Caco-2 (cell line): Measurements from ENCODE around the gene MYH9. TPM values are rescaled to one million over a fixed set of nuclear protein-coding genes. Genes with fewer than 3 reads are reported as not detected.

Experiments
- BruUV-seq: library from RNA; stranded (reverse); fragments of 400-500 nt; replicated peaks from 2 replicates; lab custom pipeline; 2021; lab: Mats Ljungman, UMichigan
- CTCF ChIA-PET: fragments of 300-600 bp; sonication (Branson Sonifier 250); formaldehyde crosslinking; loops from one replicate; lab custom pipeline; 2022; ENCODE audit warnings: antibody characterized with exemption; lab: Charles Lee
- POLR2A ChIA-PET: fragments of 300-600 bp; sonication (Branson Sonifier 250); formaldehyde crosslinking; loops from one replicate; lab custom pipeline; 2022; ENCODE audit warnings: antibody characterized with exemption; lab: Charles Lee
- DNase-seq, 2 experiments: peaks; one replicate each; pipeline versions ENCODE4 v3.0.0 to v3.0.0-alpha.2; 2020 to 2022
- H3K27me3 ChIP-seq: replicated peaks from 2 replicates; pipeline ENCODE4 v1.6.0; 2011; ENCODE audit warnings: low read length; ENCODE audit not compliant: control insufficient read depth, insufficient read depth
- H3K36me3 ChIP-seq: 2 replicates; pipeline ENCODE4 v1.5.1; 2011; ENCODE audit warnings: low read length; ENCODE audit not compliant: control insufficient read depth, insufficient read depth
- H3K4me1 ChIP-seq: fragments of 250-450 bp; sonication (Bioruptor Pico); 2 replicates; pipeline ENCODE4 v1.5.1; 2020; ENCODE audit warnings: mild to moderate bottlenecking
- H3K4me3 ChIP-seq: 2 replicates; pipeline ENCODE4 v1.5.1; 2011; ENCODE audit warnings: low read depth, mild to moderate bottlenecking, control low read depth, low read length
- H3K9me3 ChIP-seq: fragments of 250-450 bp; sonication (Bioruptor Pico); 2 replicates; pipeline ENCODE4 v1.5.1; 2020; ENCODE audit warnings: mild to moderate bottlenecking, moderate library complexity
- H3K27ac Mint-ChIP-seq: one replicate; pipeline ENCODE4 v1.8.0; 2022; ENCODE audit warnings: mixed read lengths; ENCODE audit not compliant: unreplicated experiment
- H3K27me3 Mint-ChIP-seq: one replicate; pipeline ENCODE4 v1.8.0; 2022; ENCODE audit warnings: mixed read lengths; ENCODE audit not compliant: insufficient read depth, unreplicated experiment
- H3K36me3 Mint-ChIP-seq: one replicate; pipeline ENCODE4 v1.8.0; 2022; ENCODE audit warnings: mild to moderate bottlenecking, mixed read lengths; ENCODE audit not compliant: insufficient read depth, unreplicated experiment
- H3K4me1 Mint-ChIP-seq: one replicate; pipeline ENCODE4 v1.8.0; 2022; ENCODE audit warnings: low read depth, mixed read lengths; ENCODE audit not compliant: unreplicated experiment
- H3K4me3 Mint-ChIP-seq: one replicate; pipeline ENCODE4 v1.8.0; 2022; ENCODE audit warnings: mild to moderate bottlenecking, moderate library complexity, mixed read lengths; ENCODE audit not compliant: unreplicated experiment
- H3K9me3 Mint-ChIP-seq: one replicate; pipeline ENCODE4 v1.8.0; 2022; ENCODE audit warnings: mixed read lengths; ENCODE audit not compliant: unreplicated experiment
- intact Hi-C: fragments of 100-400 bp; cut with micrococcal nuclease; formaldehyde crosslinking; loops from one replicate; pipeline ENCODE4 v1.10.0; 2022; ENCODE audit not compliant: unreplicated experiment
- total RNA-seq: library from RNA; stranded (reverse); gene quantifications from 2 replicates; pipeline ENCODE4 v1.2.3, GENCODE V29; 2022
- TF ChIP-seq, protein P1 (sequence below), 2 experiments: fragments of 200-600 bp in 1 of 2; IDR thresholded peaks; 1 replicate in 1 of 2; 2 replicates in 1 of 2; pipeline versions ENCODE4 v1.5.1 to v1.8.0; 2011 to 2022; ENCODE audit warnings: antibody characterized with exemption in 1 of 2, control low read depth in 1 of 2, inconsistent platforms in 1 of 2, low read depth in 1 of 2, low read length in 1 of 2, mild to moderate bottlenecking in 1 of 2, moderate library complexity in 1 of 2; ENCODE audit not compliant: insufficient read depth in 1 of 2, severe bottlenecking in 1 of 2, unreplicated experiment in 1 of 2

The MYH9 gene
- total RNA-seq, 1 experiment from 2014 or later, result 513 TPM

DNA sequence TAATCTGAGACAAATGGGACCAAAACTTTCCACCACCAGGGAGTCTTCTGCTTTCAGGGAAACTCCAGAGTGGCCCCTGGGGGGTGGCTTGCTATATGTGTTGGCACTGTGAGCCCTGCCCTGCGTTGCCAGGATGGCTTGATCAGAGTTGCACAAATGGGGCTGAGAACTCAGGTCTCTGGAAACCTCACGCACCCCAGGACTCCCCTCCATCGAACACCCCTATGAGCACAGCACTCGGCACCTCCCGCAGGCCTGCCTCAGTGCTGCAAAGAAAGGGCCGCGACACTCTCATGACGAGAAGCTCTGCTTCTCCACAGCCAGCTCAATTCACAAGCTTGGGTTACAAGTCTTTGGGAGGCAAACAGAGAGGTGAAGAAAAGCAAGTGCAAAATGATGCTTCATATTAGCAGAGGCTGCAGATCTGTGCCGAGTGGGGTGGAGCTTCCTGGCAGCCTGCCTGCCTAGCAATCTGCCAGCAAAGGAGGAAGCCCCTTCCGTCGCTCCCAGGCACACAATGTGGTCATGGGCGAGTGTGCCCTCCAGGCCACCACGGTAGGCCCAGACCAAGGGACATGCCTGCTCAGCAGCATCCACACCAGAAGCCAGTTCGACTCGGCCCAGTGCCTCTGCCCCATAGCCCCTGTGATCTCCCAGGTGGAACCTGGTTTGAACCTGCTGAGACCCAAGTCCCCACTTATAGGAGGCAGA, 55.7 kb downstream of the MYH9 start:
- Histone ChIP-seq H3K36me3 (peaks cover 10% of the 10 kb centered on the region), H3K4me3 (no peak overlapping the region), H3K4me1 (peaks cover 75% of the 10 kb centered on the region), H3K9me3 (no peaks in the 10 kb centered on the region), H3K27me3 (no peaks in the 10 kb centered on the region)
- peaks cover 100% of the 10 kb centered on the region for H3K36me3 Mint-ChIP-seq
- BruUV-seq, result TSS peak; percentile 43
- peak overlapping the region; percentile 95 for H3K27ac Mint-ChIP-seq
- ChIA-PET POLR2A (interaction anchor here (0.8 to 1.4 kb wide), 2 partner anchors 37 to 56 kb away, joined by 3 to 5 read pairs; partner anchors contain the start of gene MYH9), CTCF (interaction anchor here (1.0 to 1.5 kb wide), 3 partner anchors 28 to 138 kb away, joined by 3 to 4 read pairs (median 3); no protein-coding TSS in a partner anchor)
- H3K27me3 Mint-ChIP-seq, result no peaks in the 10 kb centered on the region
- no peaks in the 10 kb centered on the region for H3K9me3 Mint-ChIP-seq
- intact Hi-C loops, result no loop called here
- H3K4me3 Mint-ChIP-seq, result peak overlapping the region; percentile 38
- peaks cover 75% of the 10 kb centered on the region for H3K4me1 Mint-ChIP-seq
- DNase-seq, result no peak
- TF ChIP-seq, protein P1, sequence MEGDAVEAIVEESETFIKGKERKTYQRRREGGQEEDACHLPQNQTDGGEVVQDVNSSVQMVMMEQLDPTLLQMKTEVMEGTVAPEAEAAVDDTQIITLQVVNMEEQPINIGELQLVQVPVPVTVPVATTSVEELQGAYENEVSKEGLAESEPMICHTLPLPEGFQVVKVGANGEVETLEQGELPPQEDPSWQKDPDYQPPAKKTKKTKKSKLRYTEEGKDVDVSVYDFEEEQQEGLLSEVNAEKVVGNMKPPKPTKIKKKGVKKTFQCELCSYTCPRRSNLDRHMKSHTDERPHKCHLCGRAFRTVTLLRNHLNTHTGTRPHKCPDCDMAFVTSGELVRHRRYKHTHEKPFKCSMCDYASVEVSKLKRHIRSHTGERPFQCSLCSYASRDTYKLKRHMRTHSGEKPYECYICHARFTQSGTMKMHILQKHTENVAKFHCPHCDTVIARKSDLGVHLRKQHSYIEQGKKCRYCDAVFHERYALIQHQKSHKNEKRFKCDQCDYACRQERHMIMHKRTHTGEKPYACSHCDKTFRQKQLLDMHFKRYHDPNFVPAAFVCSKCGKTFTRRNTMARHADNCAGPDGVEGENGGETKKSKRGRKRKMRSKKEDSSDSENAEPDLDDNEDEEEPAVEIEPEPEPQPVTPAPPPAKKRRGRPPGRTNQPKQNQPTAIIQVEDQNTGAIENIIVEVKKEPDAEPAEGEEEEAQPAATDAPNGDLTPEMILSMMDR (IDR thresholded peaks at IDR 0.05; ENCODE audit: insufficient read depth in 1 of 2, low read depth in 1 of 2, low read length in 1 of 2, severe bottlenecking in 1 of 2, unreplicated experiment in 1 of 2), result no peak

DNA sequence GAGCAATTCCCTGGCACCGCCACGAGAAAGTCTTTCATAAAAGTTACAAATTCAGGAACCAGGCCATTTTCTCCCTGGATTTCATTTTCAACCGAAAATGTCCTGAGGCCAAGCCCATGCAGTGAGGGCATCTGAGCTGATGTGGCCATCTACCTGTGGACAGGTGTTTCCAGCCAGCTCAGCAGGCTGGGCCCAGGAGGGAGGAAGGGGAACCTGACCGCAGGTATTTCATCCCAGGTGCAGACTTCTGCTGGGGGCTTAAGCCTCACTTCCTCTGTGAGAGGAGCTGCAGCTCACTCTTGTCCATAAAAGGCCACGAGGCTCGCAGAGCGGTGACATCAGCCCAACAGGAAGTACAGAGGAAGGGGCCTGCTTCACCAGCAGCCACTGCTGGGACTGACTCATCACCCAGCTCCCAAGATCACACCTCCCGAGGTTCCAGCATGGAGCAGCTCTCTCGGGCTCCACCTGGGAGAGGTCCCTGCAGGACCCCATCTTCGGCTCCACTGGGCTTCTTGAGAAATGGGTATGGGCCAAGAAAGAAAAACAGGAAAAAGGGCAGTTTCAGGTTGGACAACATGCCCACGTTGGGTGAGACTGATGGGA, 56.4 kb downstream of the MYH9 start:
- Mint-ChIP-seq H3K4me1 (peaks cover 70% of the 10 kb centered on the region), H3K9me3 (no peaks in the 10 kb centered on the region)

More for the DNA sequence above, 56.4 kb downstream of the MYH9 start:
- Histone ChIP-seq H3K4me1 (peaks cover 75% of the 10 kb centered on the region), H3K9me3 (no peaks in the 10 kb centered on the region), H3K27me3 (no peaks in the 10 kb centered on the region), H3K4me3 (no peak overlapping the region), H3K36me3 (peaks cover 10% of the 10 kb centered on the region)
- TF ChIP-seq, protein P1 (IDR thresholded peaks at IDR 0.05; ENCODE audit: insufficient read depth in 1 of 2, low read depth in 1 of 2, low read length in 1 of 2, severe bottlenecking in 1 of 2, unreplicated experiment in 1 of 2), result no peak
- peaks cover 100% of the 10 kb centered on the region for H3K36me3 Mint-ChIP-seq
- ChIA-PET CTCF (interaction anchor here (1.0 to 1.2 kb wide), 2 partner anchors 32 to 139 kb away, joined by 3 to 4 read pairs; no protein-coding TSS in a partner anchor), POLR2A (interaction anchor here (0.8 to 1.4 kb wide), 2 partner anchors 38 to 57 kb away, joined by 3 to 5 read pairs; partner anchors contain the start of gene MYH9)
- H3K4me3 Mint-ChIP-seq, result peak overlapping the region; percentile 38
- BruUV-seq, result no TSS peak
- no peaks in the 10 kb centered on the region for H3K27me3 Mint-ChIP-seq
- peak overlapping the region; percentile 95 for H3K27ac Mint-ChIP-seq
- DNase-seq, result peak; percentile 58 to 83
- intact Hi-C loops, result no loop called here
